Stomach (tissue), 9 donors: Measurements from ENCODE around the gene BBS5. TPM values are rescaled to one million over a fixed set of nuclear protein-coding genes. Genes with fewer than 3 reads are reported as not detected.

Source experiments
- DNase-seq, 2 donors: peaks; one replicate each; pipeline versions ENCODE4 v3.0.0 to v3.0.0-alpha.2; 2013 to 2019
- H3K27ac ChIP-seq, 5 donors: fragments of 200-600 bp in 4 of 5; sonication (generic) in 4 of 5; one replicate each; pipeline ENCODE4 v1.5.1; 2013 to 2019; ENCODE audit warnings: mild to moderate bottlenecking in 1 of 5, moderate library complexity in 1 of 5
- H3K27me3 ChIP-seq, 3 donors: fragments of 200-600 bp; sonication (generic); one replicate each; pipeline ENCODE4 v1.5.1; 2017 to 2019; ENCODE audit warnings: mixed run types in 1 of 3
- H3K36me3 ChIP-seq, 4 donors: fragments of 200-600 bp; sonication (generic); 1 replicate in 3 of 4; 2 replicates in 1 of 4; pipeline ENCODE4 v1.5.1; 2016 to 2019
- H3K4me1 ChIP-seq, 4 donors: fragments of 200-600 bp; sonication (generic); one replicate each; pipeline ENCODE4 v1.5.1; 2016 to 2019
- H3K4me3 ChIP-seq, 4 donors: fragments of 200-600 bp; sonication (generic) in 3 of 4; one replicate each; pipeline ENCODE4 v1.5.1; 2016 to 2019; ENCODE audit warnings: mild to moderate bottlenecking in 1 of 4
- H3K9me3 ChIP-seq, 4 donors: fragments of 200-600 bp; sonication (generic); one replicate each; pipeline ENCODE4 v1.5.1; 2016 to 2019
- CTCF ChIP-seq, 7 experiments: fragments of 450-650 bp in 4 of 7; fragments of 200-600 bp in 3 of 7; sonication (generic) in 3 of 7; IDR thresholded peaks; one replicate each; pipeline ENCODE4 v1.5.1; 2016 to 2019; ENCODE audit warnings: antibody characterized with exemption in 7 of 7, control low read depth in 2 of 7, mild to moderate bottlenecking in 1 of 7
- EP300 ChIP-seq: sonication (generic); formaldehyde crosslinking; IDR thresholded peaks from one replicate; pipeline ENCODE4 v1.6.1; 2017; ENCODE audit warnings: antibody characterized with exemption
- POLR2A ChIP-seq, 4 donors: fragments of 450-650 bp; IDR thresholded peaks; one replicate each; pipeline ENCODE4 v1.6.1; 2016; ENCODE audit warnings: antibody characterized with exemption in 4 of 4, control low read depth in 2 of 4, mild to moderate bottlenecking in 1 of 4, moderate library complexity in 1 of 4
- POLR2AphosphoS5 ChIP-seq, 3 donors: sonication (generic); formaldehyde crosslinking; IDR thresholded peaks; one replicate each; pipeline ENCODE4 v1.6.1; 2016; ENCODE audit warnings: antibody characterized with exemption in 3 of 3
- WGBS, 5 donors: extraction: QIAGEN DNeasy Blood & Tissue Kit in 3 of 5; methylation state at CpG; one replicate each; pipeline versions ENCODE4 v1.1.5 to v1.1.7; 2013 to 2018; 5-methylcytosine and 5-hydroxymethylcytosine counted together
- intact Hi-C: fragments of 100-400 bp; cut with DNase I; formaldehyde crosslinking; loops from one replicate; pipeline ENCODE4 v1.15.1; 2023; ENCODE audit warnings: low total_unique reads
- polyA plus RNA-seq, 3 donors: library from polyadenylated mRNA; stranded (reverse); fragments of 200-250 nt; gene quantifications; one replicate each; pipeline ENCODE4 v1.2.3, GENCODE V29; 2013
- total RNA-seq, 5 donors: library from RNA; depleted of rRNA; stranded (reverse); fragments of >200 nt; gene quantifications; one replicate each; pipeline versions ENCODE4 v1.1.0 to v1.2.3, GENCODE V29; 2014 to 2016
- donor health status: healthy with polysubstance abuse.
- donor health status: Bipolar disorder and iron deficiency.
- donor health status: healthy.

The BBS5 gene
- total and polyA plus RNA-seq, 8 donors = 0.58 to 14.0 (median 4.1) TPM

GRCh38 chr2:169486487-169486886 is 7.2 kb downstream of the BBS5 start:
- H3K27ac ChIP-seq = no peak overlapping the region
- H3K36me3 ChIP-seq = peaks cover 9 to 68% (median 64%) of the 10 kb centered on the region in 4 donors
- H3K4me1 ChIP-seq = no peaks in the 10 kb centered on the region
- intact Hi-C loops = no loop called here
- no peaks in the 10 kb centered on the region for H3K27me3 ChIP-seq
- no peak for DNase-seq
- H3K9me3 ChIP-seq = no peaks in the 10 kb centered on the region
- TF ChIP-seq POLR2AphosphoS5 (IDR thresholded peaks at IDR 0.05) = no peak
- no peak overlapping the region for H3K4me3 ChIP-seq

- Histone ChIP-seq H3K4me3 (no peak overlapping the region), H3K9me3 (no peaks in the 10 kb centered on the region), H3K4me1 (no peaks in the 10 kb centered on the region), H3K27ac (no peak overlapping the region), H3K36me3 (peaks cover 5 to 59% (median 40%) of the 10 kb centered on the region in 4 donors), H3K27me3 (no peaks in the 10 kb centered on the region)
- TF ChIP-seq POLR2AphosphoS5 (IDR thresholded peaks at IDR 0.05) (no peak), EP300 (no peak), CTCF (IDR thresholded peaks at IDR 0.05) (no peak), POLR2A (IDR thresholded peaks at IDR 0.05) (no peak)
- intact Hi-C loops = no loop called here
- no peak for DNase-seq
Observed at GRCh38 chr2:169490834-169491233, 11.5 kb downstream of the BBS5 start.

- DNase-seq = no peak
- H3K4me1 ChIP-seq = no peaks in the 10 kb centered on the region
- no peaks in the 10 kb centered on the region for H3K9me3 ChIP-seq
- intact Hi-C loops = no loop called here
- no peaks in the 10 kb centered on the region for H3K27me3 ChIP-seq
- no peak overlapping the region for H3K27ac ChIP-seq
- no peak overlapping the region for H3K4me3 ChIP-seq
- TF ChIP-seq EP300 = no peak
- no peak for TF ChIP-seq POLR2A (IDR thresholded peaks at IDR 0.05)
- no peak for TF ChIP-seq CTCF (IDR thresholded peaks at IDR 0.05)
- no peak for TF ChIP-seq POLR2AphosphoS5 (IDR thresholded peaks at IDR 0.05)
- peaks cover 5 to 59% (median 39%) of the 10 kb centered on the region in 4 donors for H3K36me3 ChIP-seq
Observed at GRCh38 chr2:169491378-169491777, 12.1 kb downstream of the BBS5 start.

- 73 to 85% (median 84%) methylated on average over 2 of the region's 2 CpGs for WGBS, 5 donors
- no peak overlapping the region for H3K4me3 ChIP-seq
- no peaks in the 10 kb centered on the region for H3K27me3 ChIP-seq
- DNase-seq = no peak
- no peaks in the 10 kb centered on the region for H3K9me3 ChIP-seq
- intact Hi-C loops = no loop called here
- H3K4me1 ChIP-seq = no peaks in the 10 kb centered on the region
- H3K27ac ChIP-seq = no peak overlapping the region
- H3K36me3 ChIP-seq = peaks cover 1 to 59% (median 36%) of the 10 kb centered on the region in 4 donors
- no peak for TF ChIP-seq POLR2A (IDR thresholded peaks at IDR 0.05)
- TF ChIP-seq CTCF (IDR thresholded peaks at IDR 0.05) = no peak
- no peak for TF ChIP-seq POLR2AphosphoS5 (IDR thresholded peaks at IDR 0.05)
- TF ChIP-seq EP300 = no peak
Observed at GRCh38 chr2:169493360-169493759, 14.1 kb downstream of the BBS5 start.

GRCh38 chr2:169495310-169495928 is 16.1 kb downstream of the BBS5 start:
- TF ChIP-seq POLR2A (IDR thresholded peaks at IDR 0.05) = no peak
- no peak for TF ChIP-seq CTCF (IDR thresholded peaks at IDR 0.05)
- no peak for TF ChIP-seq EP300
- TF ChIP-seq POLR2AphosphoS5 (IDR thresholded peaks at IDR 0.05) = no peak
- intact Hi-C loops = no loop called here
- peaks cover 2 to 67% (median 39%) of the 10 kb centered on the region in 4 donors for H3K36me3 ChIP-seq
- no peak overlapping the region for H3K27ac ChIP-seq
- H3K4me1 ChIP-seq = no peaks in the 10 kb centered on the region
- H3K27me3 ChIP-seq = no peaks in the 10 kb centered on the region
- 95 to 98% (median 97%) methylated on average over 5 of the region's 5 CpGs for WGBS, 5 donors
- DNase-seq = no peak
- no peaks in the 10 kb centered on the region for H3K9me3 ChIP-seq
- H3K4me3 ChIP-seq = no peak overlapping the region
